ENCODE measurements around the gene NRG2.

The NRG2 gene

GRCh38 chr5:140007311-140007710, 35.8 kb downstream of the NRG2 start:
- TF ChIP-seq FOXP2 (optimal IDR thresholded peaks at IDR 0.05; ENCODE audit: borderline replicate concordance, extremely low read depth, extremely low read length, insufficient read depth) (no peak), REST (IDR thresholded peaks at IDR 0.05; ENCODE audit: insufficient read depth in 1 of 2, low read depth in 2 of 2, low read length in 2 of 2) (no peak), SIN3A (IDR thresholded peaks at IDR 0.05; ENCODE audit: borderline replicate concordance, insufficient read depth, low read length) (no peak), POLR2AphosphoS5 (IDR thresholded peaks at IDR 0.05; ENCODE audit: low read depth, low read length) (no peak), TAF1 (IDR thresholded peaks at IDR 0.05; ENCODE audit: borderline replicate concordance, insufficient read depth, low read length) (no peak)

- no peak for TF ChIP-seq REST (IDR thresholded peaks at IDR 0.05; ENCODE audit: insufficient read depth in 1 of 2, low read depth in 2 of 2, low read length in 2 of 2)
- TF ChIP-seq POLR2AphosphoS5 (IDR thresholded peaks at IDR 0.05; ENCODE audit: low read depth, low read length) = no peak
These were observed 37.9 kb downstream of the NRG2 start for GRCh38 chr5:140005145-140005591.

DNA sequence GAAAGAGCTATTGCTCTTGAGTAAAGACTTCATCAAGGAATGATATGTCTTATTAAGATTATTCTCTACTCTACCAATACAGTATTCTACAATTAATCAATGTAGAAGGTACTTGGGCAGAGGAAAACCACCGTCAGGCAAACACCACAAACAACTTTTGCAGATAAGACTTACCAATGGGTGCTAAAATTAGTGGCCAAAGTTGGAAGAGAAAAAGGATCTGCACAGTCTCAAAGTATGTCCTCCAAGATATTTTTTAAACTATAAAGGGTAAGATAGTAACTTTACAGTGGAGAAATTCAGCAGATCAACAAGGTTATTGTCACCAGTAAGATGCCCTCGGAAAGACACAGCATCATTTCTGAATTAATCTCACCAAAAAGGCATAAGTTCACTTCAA, 38.9 kb downstream of the NRG2 start:
- TF ChIP-seq REST (IDR thresholded peaks at IDR 0.05; ENCODE audit: insufficient read depth in 1 of 2, low read depth in 2 of 2, low read length in 2 of 2) (no peak), SIN3A (IDR thresholded peaks at IDR 0.05; ENCODE audit: borderline replicate concordance, insufficient read depth, low read length) (no peak), TAF1 (IDR thresholded peaks at IDR 0.05; ENCODE audit: borderline replicate concordance, insufficient read depth, low read length) (no peak), POLR2AphosphoS5 (IDR thresholded peaks at IDR 0.05; ENCODE audit: low read depth, low read length) (no peak), FOXP2 (optimal IDR thresholded peaks at IDR 0.05; ENCODE audit: borderline replicate concordance, extremely low read depth, extremely low read length, insufficient read depth) (no peak)

- TF ChIP-seq TAF1 (IDR thresholded peaks at IDR 0.05; ENCODE audit: borderline replicate concordance, insufficient read depth, low read length) = no peak
- TF ChIP-seq REST (IDR thresholded peaks at IDR 0.05; ENCODE audit: insufficient read depth in 1 of 2, low read depth in 2 of 2, low read length in 2 of 2) = no peak
- no peak for TF ChIP-seq SIN3A (IDR thresholded peaks at IDR 0.05; ENCODE audit: borderline replicate concordance, insufficient read depth, low read length)
- TF ChIP-seq FOXP2 (optimal IDR thresholded peaks at IDR 0.05; ENCODE audit: borderline replicate concordance, extremely low read depth, extremely low read length, insufficient read depth) = no peak
- no peak for TF ChIP-seq POLR2AphosphoS5 (IDR thresholded peaks at IDR 0.05; ENCODE audit: low read depth, low read length)
These were observed 39.6 kb downstream of the NRG2 start for GRCh38 chr5:140003519-140003918.

DNA sequence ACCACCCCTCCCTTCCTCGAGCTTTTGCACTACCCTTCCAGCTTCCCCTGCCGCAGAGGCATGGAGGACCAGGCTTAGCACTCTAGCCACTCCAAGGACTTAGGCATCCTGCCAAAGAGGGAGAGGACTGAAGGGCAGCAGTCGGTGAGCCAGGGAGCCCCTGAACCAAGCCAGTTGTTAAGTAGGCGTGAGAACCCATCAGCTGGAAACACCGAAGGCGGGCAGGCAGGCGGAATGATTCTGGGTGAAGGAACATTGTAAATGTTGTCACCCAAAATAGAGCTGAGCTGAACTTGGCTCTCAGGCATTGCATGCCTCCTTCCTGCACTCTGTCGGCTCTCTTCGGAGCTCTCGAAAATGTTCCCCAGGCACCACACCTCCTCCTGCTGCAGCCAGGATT, 42.8 kb downstream of the NRG2 start:
- TF ChIP-seq REST (IDR thresholded peaks at IDR 0.05; ENCODE audit: insufficient read depth in 1 of 2, low read depth in 2 of 2, low read length in 2 of 2) (no peak), SIN3A (IDR thresholded peaks at IDR 0.05; ENCODE audit: borderline replicate concordance, insufficient read depth, low read length) (no peak), FOXP2 (optimal IDR thresholded peaks at IDR 0.05; ENCODE audit: borderline replicate concordance, extremely low read depth, extremely low read length, insufficient read depth) (no peak), TAF1 (IDR thresholded peaks at IDR 0.05; ENCODE audit: borderline replicate concordance, insufficient read depth, low read length) (no peak), POLR2AphosphoS5 (IDR thresholded peaks at IDR 0.05; ENCODE audit: low read depth, low read length) (no peak)

Measured in PFSK-1 (cell line).